Limb (tissue), 2 donors: ENCODE measurements around the gene IRF2.

Experiments
- DNase-seq, 2 donors: peaks; one replicate each; pipeline ENCODE4 v3.0.0-alpha.2; 2016; ENCODE audit errors: extremely low spot score in 2 of 2

The IRF2 gene

GRCh38 chr4:184432127-184432922, 42.0 kb downstream of the IRF2 start:
- no peak for DNase-seq

- no peak for DNase-seq
These were observed 44.2 kb downstream of the IRF2 start for GRCh38 chr4:184430163-184430562.

GRCh38 chr4:184428787-184429186, 45.6 kb downstream of the IRF2 start:
- no peak for DNase-seq

DNA sequence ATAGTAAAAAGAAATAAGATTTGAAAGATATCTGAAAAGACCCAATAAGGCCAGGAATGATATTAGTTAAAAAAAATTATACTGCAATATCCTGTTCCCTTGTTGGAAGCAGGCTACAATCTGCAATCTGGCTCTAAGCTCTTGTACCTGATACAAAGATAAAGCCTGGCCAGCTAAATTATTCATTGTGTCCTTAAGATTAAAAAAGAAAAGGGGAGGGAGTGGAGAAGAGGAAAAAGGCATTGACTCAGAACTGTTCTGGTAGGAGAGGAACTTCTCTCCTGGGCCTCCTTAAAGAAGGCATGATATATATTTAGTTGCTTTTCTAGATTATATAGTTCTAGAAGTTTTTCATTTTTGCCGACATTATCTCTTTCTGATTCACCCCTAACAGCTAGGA, 46.7 kb downstream of the IRF2 start:
- no peak for DNase-seq

- DNase-seq = no peak
These were observed 47.3 kb downstream of the IRF2 start for GRCh38 chr4:184427093-184427492.

GRCh38 chr4:184424993-184425758, 49.2 kb downstream of the IRF2 start:
- DNase-seq = no peak

GRCh38 chr4:184424279-184424678, 50.1 kb downstream of the IRF2 start:
- no peak for DNase-seq

DNA sequence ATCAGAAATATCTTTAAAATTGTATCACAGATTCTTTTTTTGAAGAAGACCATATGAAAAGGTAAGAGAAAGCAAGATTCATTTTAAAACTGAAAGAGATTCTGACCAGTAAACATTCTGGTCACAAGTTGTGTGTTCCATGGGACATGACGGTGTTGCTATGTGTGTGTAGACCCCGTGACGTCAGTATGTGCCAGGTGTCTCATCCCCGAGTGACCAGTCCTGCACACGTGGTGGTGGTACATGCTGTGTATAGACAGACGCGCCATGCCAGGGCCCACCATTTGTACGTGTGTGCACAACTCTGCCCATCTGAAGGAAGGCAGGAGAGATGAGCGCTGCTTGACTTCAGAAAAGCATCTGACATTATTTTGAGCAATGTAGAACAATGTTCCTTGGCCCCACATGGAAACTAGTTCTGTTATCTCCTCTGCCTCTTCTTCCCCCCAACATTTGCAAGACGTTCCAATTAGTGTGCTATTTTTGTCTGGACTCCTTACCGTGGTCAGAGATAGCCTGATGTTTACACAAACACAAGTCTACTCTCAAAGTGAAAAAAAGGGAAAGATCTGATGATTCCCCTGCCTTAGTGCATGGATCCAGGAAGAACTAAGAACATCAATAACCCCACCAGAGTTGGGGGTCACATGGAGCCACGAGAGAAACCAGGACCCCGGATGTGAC, 51.2 kb downstream of the IRF2 start:
- DNase-seq = no peak

GRCh38 chr4:184422378-184422777, 52.0 kb downstream of the IRF2 start:
- DNase-seq = no peak

DNA sequence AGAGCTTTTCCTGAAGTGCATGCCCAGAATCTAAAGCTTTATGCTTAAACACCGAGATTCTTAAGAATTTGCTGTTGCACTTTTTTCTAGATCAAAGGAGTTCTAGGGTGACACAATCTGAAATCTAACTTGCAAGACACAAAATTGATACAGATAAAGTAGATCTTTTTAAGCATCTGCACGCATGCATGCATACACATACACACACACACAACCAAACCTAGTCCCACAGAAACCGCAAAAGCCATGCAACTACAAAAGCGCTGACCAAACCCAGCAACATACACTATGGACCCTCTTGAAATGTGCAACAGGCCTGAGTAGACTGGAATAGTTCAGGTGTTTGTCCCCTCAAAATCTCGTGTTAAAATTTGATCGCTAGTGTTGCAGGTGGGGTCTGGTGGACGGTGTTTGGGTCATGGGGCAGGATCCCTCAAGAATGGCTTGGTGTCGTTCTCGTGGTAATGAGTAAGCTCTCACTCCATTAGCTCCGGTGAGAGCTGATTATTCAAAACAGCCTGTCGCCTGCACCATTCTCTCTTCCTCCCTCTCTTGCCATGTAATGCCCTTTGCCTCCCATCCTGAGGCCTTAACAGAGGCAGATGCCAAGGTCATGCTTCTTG, 52.7 kb downstream of the IRF2 start:
- DNase-seq = no peak

GRCh38 chr4:184420881-184421416, 53.4 kb downstream of the IRF2 start:
- DNase-seq = no peak

DNA sequence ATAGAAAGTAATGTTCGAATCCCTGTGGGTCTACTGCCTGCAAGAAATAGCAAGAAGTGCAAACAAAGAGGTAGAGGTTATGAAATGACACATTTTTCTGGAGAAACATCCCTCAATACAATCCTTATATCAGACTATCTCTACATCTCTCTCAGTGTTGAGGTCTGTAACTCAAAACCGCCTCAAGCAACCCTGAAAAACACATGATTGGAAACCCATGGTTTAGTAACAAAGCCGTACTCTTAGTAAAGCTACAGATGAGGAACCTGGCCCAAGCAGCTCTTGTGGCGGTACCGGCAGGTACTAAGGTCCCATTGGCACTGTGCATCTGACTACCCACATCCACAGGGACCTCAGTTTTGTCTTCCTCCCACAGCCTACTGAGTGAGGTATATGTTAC, 53.9 kb downstream of the IRF2 start:
- no peak for DNase-seq

DNA sequence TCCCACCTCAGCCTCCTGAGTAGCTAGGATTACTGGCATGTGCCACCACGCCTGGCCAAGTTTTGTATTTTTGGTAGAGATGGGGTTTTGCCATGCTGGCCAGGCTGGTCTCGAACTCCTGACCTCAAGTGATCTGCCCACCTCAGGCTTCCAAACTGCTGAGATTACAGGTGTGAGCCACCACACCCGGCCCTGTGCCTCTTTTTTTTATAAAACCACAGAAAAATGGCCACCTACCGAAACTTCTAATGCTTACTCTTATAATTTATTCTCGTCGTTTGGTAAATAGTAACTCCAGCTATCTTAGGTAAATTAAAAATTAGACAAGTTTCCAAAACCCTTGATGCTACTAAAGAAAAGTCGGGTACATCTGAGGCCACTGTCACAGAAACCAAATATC, 54.4 kb downstream of the IRF2 start:
- no peak for DNase-seq

DNA sequence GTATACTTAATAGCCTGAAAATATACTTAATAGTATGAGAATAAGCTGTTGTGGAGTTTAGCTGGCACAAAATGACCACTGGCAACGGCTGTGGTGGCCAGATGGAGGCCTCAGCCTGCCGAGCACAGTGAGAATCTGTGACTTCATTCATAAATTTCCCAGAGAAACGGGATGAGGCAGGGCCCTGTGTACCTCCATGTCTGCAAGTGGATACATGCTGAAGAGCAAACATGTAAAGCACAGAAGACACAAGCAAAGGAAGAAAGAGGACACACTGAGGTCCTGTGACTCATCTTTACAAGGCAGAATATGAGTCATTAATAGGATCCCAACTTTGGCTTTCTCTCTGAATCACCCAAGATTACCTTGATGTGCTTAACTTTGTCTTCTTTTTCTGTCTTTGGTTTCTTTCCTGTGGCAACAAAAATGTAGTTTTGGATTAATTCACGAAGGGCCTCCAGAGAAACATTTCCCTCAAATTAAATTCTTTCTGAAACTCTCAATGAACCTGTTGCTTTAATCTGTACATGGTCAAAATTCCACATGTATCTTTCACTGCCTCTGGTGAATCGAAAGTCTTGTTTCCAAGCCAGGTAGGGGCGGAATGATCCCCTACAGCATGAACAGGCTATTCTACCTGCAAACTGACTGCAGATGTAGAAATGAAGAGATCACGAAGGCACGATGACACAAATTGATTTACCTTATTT, 56.4 kb downstream of the IRF2 start:
- no peak for DNase-seq

- DNase-seq = no peak
These were observed 57.2 kb downstream of the IRF2 start for GRCh38 chr4:184416913-184417734.

- no peak for DNase-seq
These were observed 59.3 kb downstream of the IRF2 start for GRCh38 chr4:184415071-184415470.

DNA sequence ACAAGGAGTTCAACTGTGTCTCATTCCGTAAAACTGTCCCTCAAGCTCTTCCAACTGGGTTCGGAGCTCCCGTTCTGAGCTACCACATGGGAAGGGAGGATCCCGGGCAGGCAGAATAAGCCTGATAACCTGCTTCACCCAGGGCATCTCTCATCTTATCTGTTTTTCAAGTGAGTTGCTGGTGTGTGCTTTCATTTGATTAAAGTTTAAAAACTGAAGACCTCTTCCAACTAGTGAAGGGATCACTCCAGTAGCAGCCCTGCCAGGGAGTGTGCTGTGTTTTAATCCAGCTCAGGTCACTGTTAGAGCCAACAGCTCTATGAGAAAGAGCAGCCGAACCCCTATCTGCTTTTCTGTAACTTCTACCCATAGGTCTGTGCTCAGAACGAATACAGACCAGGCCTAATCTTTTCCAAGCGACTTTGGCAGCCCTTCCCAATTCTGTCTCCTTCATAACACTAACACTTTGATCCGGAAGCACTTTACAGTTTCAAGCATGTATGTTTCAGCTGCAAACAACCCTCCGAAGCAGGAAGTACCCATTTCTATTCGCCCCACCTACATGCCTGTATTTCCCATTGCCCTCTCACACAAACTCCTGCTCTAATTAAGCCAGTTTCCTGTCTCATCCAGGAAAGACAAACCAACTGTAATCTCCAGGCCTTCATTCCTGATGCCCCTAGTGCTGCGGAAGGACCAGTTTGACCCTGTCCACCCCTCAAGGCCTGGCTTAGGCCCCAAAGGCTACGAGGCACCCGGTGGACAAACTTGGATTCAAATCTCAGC, 60.9 kb downstream of the IRF2 start:
- no peak for DNase-seq

- DNase-seq = no peak
These were observed 63.6 kb downstream of the IRF2 start for GRCh38 chr4:184410748-184411147.
